ENCODE data around the gene ZNF296. TPM values are rescaled to one million over a fixed set of nuclear protein-coding genes. Genes with fewer than 3 reads are reported as not detected.
"Not testable (repeated sequence)": the region's sequence is repeated elsewhere in the genome, so short reads cannot be mapped to it uniquely, and the experiment has no call there.

Gene ZNF296
- total RNA-seq, 2 donors from 2014 or later: 0.87 to 2.9 TPM

DNA sequence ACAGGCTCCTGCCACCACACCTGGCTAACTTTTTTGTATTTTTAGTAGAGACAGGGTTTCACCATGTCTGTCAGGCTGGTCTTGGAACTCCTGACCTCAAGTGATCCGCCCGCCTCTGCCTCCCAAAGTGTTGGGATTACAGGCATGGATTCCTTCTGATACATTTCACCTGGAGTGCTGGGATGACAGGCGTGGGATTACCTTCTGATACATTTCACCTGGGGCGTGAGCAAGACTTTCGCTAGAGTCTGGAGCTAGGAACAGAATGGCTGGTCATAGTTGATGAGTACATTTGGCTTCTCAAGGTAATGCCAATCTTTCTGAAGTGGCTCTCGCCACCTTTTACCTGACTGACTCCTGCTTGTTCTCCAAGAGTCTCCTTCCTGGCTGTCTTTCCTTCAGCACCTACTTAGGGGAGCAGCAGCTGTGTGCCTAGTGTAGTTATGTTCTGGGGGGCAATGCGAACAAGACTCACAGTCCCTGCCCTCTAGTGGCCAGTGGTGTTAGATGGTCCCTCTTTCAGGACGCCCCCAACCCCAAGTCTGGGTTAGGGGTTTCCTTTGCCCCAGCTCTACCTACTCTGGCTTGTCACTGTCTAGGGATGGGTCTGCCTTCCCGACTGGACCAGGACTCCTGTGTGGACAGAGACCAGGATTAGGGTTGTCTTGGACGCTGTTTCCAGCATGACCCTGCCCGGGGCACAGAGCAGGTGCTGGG, 36.0 kb upstream of the ZNF296 start:
- no peaks in the 10 kb centered on the region for H3K9me3 ChIP-seq
- H3K27me3 ChIP-seq (replicated peaks; ENCODE audit: insufficient read depth): no peaks in the 10 kb centered on the region
- no peaks in the 10 kb centered on the region for H3K4me1 ChIP-seq (replicated peaks)
- H3K27ac ChIP-seq: no peak overlapping the region
- TF ChIP-seq POLR2AphosphoS5 (IDR thresholded peaks at IDR 0.05): no peak
- TF ChIP-seq, protein P1, sequence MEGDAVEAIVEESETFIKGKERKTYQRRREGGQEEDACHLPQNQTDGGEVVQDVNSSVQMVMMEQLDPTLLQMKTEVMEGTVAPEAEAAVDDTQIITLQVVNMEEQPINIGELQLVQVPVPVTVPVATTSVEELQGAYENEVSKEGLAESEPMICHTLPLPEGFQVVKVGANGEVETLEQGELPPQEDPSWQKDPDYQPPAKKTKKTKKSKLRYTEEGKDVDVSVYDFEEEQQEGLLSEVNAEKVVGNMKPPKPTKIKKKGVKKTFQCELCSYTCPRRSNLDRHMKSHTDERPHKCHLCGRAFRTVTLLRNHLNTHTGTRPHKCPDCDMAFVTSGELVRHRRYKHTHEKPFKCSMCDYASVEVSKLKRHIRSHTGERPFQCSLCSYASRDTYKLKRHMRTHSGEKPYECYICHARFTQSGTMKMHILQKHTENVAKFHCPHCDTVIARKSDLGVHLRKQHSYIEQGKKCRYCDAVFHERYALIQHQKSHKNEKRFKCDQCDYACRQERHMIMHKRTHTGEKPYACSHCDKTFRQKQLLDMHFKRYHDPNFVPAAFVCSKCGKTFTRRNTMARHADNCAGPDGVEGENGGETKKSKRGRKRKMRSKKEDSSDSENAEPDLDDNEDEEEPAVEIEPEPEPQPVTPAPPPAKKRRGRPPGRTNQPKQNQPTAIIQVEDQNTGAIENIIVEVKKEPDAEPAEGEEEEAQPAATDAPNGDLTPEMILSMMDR (IDR thresholded peaks at IDR 0.05): no peak
- TF ChIP-seq POLR2A (IDR thresholded peaks at IDR 0.05): no peak
- DNase-seq (ENCODE audit: low spot score): no peak
- no peak overlapping the region for H3K4me3 ChIP-seq
- WGBS: 93% methylated on average over 11 of the region's 11 CpGs
- intact Hi-C loops (cut with DNase I): no loop called here
- H3K36me3 ChIP-seq: no peaks in the 10 kb centered on the region

DNA sequence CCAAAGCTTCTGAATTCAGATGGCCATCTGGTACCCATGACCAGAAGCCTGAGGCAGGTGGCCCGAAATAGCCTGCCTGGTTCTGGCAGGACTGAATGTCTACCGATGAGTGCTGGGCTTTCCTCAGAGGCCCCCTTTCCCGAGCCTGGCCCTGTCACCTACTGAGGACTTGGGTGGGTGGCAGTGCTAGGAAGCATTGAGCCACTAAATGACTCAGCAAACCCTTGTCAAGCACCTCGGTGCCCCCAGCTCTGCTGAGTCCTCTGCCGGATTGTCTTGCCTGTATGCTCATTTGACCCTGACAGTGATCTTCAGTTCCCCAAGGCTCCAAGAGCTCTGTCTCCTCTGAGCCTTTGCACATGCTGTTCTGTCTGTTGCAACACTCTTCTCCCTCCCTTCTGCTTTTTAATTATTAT, 34.6 kb upstream of the ZNF296 start:
- no peak for TF ChIP-seq POLR2AphosphoS5 (IDR thresholded peaks at IDR 0.05)
- TF ChIP-seq POLR2A (IDR thresholded peaks at IDR 0.05): no peak
- TF ChIP-seq, protein P1 (IDR thresholded peaks at IDR 0.05): no peak
- H3K9me3 ChIP-seq: no peaks in the 10 kb centered on the region
- H3K36me3 ChIP-seq: no peaks in the 10 kb centered on the region
- H3K4me1 ChIP-seq (replicated peaks): no peaks in the 10 kb centered on the region
- no peaks in the 10 kb centered on the region for H3K27me3 ChIP-seq (replicated peaks; ENCODE audit: insufficient read depth)
- no peak overlapping the region for H3K4me3 ChIP-seq
- DNase-seq (ENCODE audit: low spot score): no peak
- intact Hi-C loops (cut with DNase I): no loop called here
- 81% methylated on average over 5 of the region's 5 CpGs for WGBS
- H3K27ac ChIP-seq: no peak overlapping the region

GRCh38 chr19:45107621-45108150, 31.4 kb upstream of the ZNF296 start:
- no peak for TF ChIP-seq POLR2AphosphoS5 (IDR thresholded peaks at IDR 0.05)
- TF ChIP-seq, protein P1 (IDR thresholded peaks at IDR 0.05): no peak
- no peak for TF ChIP-seq POLR2A (IDR thresholded peaks at IDR 0.05)
- intact Hi-C loops (cut with DNase I): no loop called here

DNA sequence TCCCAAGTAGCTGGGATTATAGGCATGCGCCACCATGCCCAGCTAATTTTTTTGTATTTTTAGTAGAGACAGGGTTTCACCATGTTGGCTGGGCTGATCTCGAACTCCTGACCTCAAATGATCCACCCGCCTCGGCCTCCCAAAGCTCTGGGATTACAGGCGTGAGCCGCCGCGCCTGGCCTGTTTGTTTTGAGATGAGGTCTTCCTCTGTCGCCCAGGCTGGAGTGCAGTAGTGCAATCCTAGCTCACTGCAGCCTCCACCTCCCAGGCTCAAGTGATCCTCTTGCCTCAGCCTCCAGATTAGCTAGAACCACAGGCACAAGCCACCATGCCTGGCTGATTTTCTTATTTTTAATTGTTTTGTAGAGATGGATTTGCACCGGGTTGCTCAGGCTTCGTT, 30.1 kb upstream of the ZNF296 start:
- H3K27ac ChIP-seq; H3K9me3 ChIP-seq; DNase-seq (ENCODE audit: low spot score); H3K27me3 ChIP-seq (replicated peaks; ENCODE audit: insufficient read depth); H3K4me3 ChIP-seq; intact Hi-C loops (cut with DNase I); H3K4me1 ChIP-seq (replicated peaks); H3K36me3 ChIP-seq: not testable (repeated sequence)
- 97% methylated on average over 11 of the region's 11 CpGs for WGBS

More at GRCh38 chr19:45107621-45108150, 31.4 kb upstream of the ZNF296 start:
- 78% methylated on average over 12 of the region's 12 CpGs for WGBS
- no peaks in the 10 kb centered on the region for H3K9me3 ChIP-seq
- DNase-seq (ENCODE audit: low spot score): no peak
- H3K4me3 ChIP-seq: no peak overlapping the region
- no peaks in the 10 kb centered on the region for H3K4me1 ChIP-seq (replicated peaks)
- no peaks in the 10 kb centered on the region for H3K27me3 ChIP-seq (replicated peaks; ENCODE audit: insufficient read depth)
- H3K27ac ChIP-seq: no peak overlapping the region
- no peaks in the 10 kb centered on the region for H3K36me3 ChIP-seq

DNA sequence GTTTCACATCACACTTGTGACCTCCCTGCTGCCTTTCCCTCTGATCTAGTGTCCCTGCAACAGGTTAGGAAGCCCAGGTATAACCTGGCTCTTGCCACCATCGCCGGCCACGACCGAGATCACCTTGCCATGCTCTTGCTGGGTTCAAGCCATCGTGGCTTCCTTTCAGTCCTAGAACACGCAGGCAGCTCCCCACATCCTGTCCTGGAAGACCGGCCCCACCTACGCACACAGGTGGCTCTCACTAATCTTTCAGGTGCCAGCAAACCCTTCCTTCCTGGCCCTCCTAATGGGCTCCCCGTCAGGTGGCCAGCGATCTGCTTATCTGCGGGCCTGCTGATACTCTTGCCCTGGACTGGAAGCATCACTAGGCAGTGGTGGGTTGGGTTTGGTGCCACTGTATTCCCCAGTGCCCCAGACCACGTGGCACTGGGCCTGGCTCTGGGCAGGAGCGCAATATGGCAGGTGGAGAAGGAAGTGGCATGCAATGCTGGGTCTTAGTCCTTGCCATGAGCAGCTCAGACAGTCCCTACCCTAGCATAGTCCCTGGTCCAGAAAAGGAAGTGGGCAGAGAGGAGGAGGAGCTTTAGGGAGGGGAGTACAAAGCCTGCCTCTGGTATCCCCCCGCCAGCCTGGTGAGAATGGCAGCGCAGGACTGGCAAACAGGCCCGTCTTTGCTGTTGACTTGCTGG, 28.5 kb upstream of the ZNF296 start:
- no peak for TF ChIP-seq POLR2A (IDR thresholded peaks at IDR 0.05)
- TF ChIP-seq, protein P1 (IDR thresholded peaks at IDR 0.05): no peak
- no peak for TF ChIP-seq POLR2AphosphoS5 (IDR thresholded peaks at IDR 0.05)
- H3K27ac ChIP-seq: no peak overlapping the region
- H3K9me3 ChIP-seq: no peaks in the 10 kb centered on the region
- intact Hi-C loops (cut with DNase I): no loop called here
- H3K4me3 ChIP-seq: no peak overlapping the region
- WGBS: 85% methylated on average over 16 of the region's 16 CpGs
- H3K27me3 ChIP-seq (replicated peaks; ENCODE audit: insufficient read depth): no peaks in the 10 kb centered on the region
- peaks cover 3% of the 10 kb centered on the region for H3K4me1 ChIP-seq (replicated peaks)
- no peak for DNase-seq (ENCODE audit: low spot score)
- H3K36me3 ChIP-seq: no peaks in the 10 kb centered on the region

All from prostate gland (tissue), 2 donors.